ENCODE measurements around the gene SYS1.

SYS1 gene

GRCh38 chr20:45378191-45378590 lies 15.2 kb downstream of the SYS1 start, which contains the start of gene TP53TG5:
TSS of gene TP53TG5 (minus strand) at chr20:45378325. CDS start at chr20:45378236, 89 bp downstream.
- H3K4me3 ChIP-seq (ENCODE audit: low read depth, low read length) = no peak within 1 kb of the TSS

- no peak overlapping the region for H3K4me3 ChIP-seq (ENCODE audit: low read depth, low read length)
These were observed 24.3 kb downstream of the SYS1 start for GRCh38 chr20:45387274-45387673.

GRCh38 chr20:45390931-45391330 lies 28.0 kb downstream of the SYS1 start:
- H3K4me3 ChIP-seq (ENCODE audit: low read depth, low read length) = no peak overlapping the region

- no peak overlapping the region for H3K4me3 ChIP-seq (ENCODE audit: low read depth, low read length)
These were observed 28.6 kb downstream of the SYS1 start for GRCh38 chr20:45391559-45391958.

GRCh38 chr20:45392733-45393132 lies 29.8 kb downstream of the SYS1 start:
- no peak overlapping the region for H3K4me3 ChIP-seq (ENCODE audit: low read depth, low read length)

GRCh38 chr20:45394221-45395113 lies 31.5 kb downstream of the SYS1 start:
- H3K4me3 ChIP-seq (ENCODE audit: low read depth, low read length) = no peak overlapping the region

GRCh38 chr20:45395114-45395415 lies 32.1 kb downstream of the SYS1 start:
- no peak overlapping the region for H3K4me3 ChIP-seq (ENCODE audit: low read depth, low read length)

- H3K4me3 ChIP-seq (ENCODE audit: low read depth, low read length) = no peak overlapping the region
These were observed 36.1 kb downstream of the SYS1 start for GRCh38 chr20:45399018-45399417.

- H3K4me3 ChIP-seq (ENCODE audit: low read depth, low read length) = no peak overlapping the region
These were observed 37.5 kb downstream of the SYS1 start for GRCh38 chr20:45400346-45401031.

GRCh38 chr20:45402946-45403345 lies 40.0 kb downstream of the SYS1 start:
- no peak overlapping the region for H3K4me3 ChIP-seq (ENCODE audit: low read depth, low read length)

GRCh38 chr20:45404438-45404837 lies 41.5 kb downstream of the SYS1 start:
- no peak overlapping the region for H3K4me3 ChIP-seq (ENCODE audit: low read depth, low read length)

GRCh38 chr20:45405571-45406259 lies 42.8 kb downstream of the SYS1 start:
- peak overlapping the region; percentile 67 for H3K4me3 ChIP-seq (ENCODE audit: low read depth, low read length)

GRCh38 chr20:45406260-45407066 lies 43.5 kb downstream of the SYS1 start:
- H3K4me3 ChIP-seq (ENCODE audit: low read depth, low read length) = peak overlapping the region; percentile 67

- peak overlapping the region; percentile 67 for H3K4me3 ChIP-seq (ENCODE audit: low read depth, low read length)
These were observed 44.2 kb downstream of the SYS1 start for GRCh38 chr20:45407067-45407745.

- peak within 1 kb of the TSS; percentile 67 for H3K4me3 ChIP-seq (ENCODE audit: low read depth, low read length)
These were observed 45.1 kb downstream of the SYS1 start, which contains the start of gene DBNDD2 for GRCh38 chr20:45407783-45408645. TSS of gene DBNDD2 (plus strand) at chr20:45408289. CDS start at chr20:45408468, 179 bp downstream.

GRCh38 chr20:45408646-45409213 lies 45.8 kb downstream of the SYS1 start:
- H3K4me3 ChIP-seq (ENCODE audit: low read depth, low read length) = no peak overlapping the region

GRCh38 chr20:45409521-45410272 lies 46.7 kb downstream of the SYS1 start:
- no peak overlapping the region for H3K4me3 ChIP-seq (ENCODE audit: low read depth, low read length)

- H3K4me3 ChIP-seq (ENCODE audit: low read depth, low read length) = no peak overlapping the region
These were observed 47.9 kb downstream of the SYS1 start for GRCh38 chr20:45410887-45411286.

Data from iPS-11a (cell line).